Measurements from ENCODE around the gene TBX21. TPM values are rescaled to one million over a fixed set of nuclear protein-coding genes. Genes with fewer than 3 reads are reported as not detected.

Gene TBX21
- total RNA-seq, 1 experiment from 2014 or later: not detected

GRCh38 chr17:47744168-47745036 is 11.4 kb downstream of the TBX21 start:
- CTCF ChIA-PET: no interaction called here
- H3K4me1 ChIP-seq (ENCODE audit: insufficient read depth, low read length): no peaks in the 10 kb centered on the region
- H3K27me3 ChIP-seq (ENCODE audit: low read length): peaks cover 30% of the 10 kb centered on the region
- ATAC-seq (no peak), DNase-seq (no peak)
- H3K27ac ChIP-seq (ENCODE audit: low read length): no peak overlapping the region
- peak overlapping the region; percentile 10; the same call in 1 of the 2 replicates for H2AFZ ChIP-seq (ENCODE audit: low read length)
- no peaks in the 10 kb centered on the region for H3F3A ChIP-seq (ENCODE audit: low read length, unreplicated experiment)
- no peaks in the 10 kb centered on the region for H4K20me1 ChIP-seq (ENCODE audit: low read length)
- POLR2A ChIA-PET (ENCODE audit: unreplicated experiment): no interaction called here
- TF ChIP-seq, protein P1, sequence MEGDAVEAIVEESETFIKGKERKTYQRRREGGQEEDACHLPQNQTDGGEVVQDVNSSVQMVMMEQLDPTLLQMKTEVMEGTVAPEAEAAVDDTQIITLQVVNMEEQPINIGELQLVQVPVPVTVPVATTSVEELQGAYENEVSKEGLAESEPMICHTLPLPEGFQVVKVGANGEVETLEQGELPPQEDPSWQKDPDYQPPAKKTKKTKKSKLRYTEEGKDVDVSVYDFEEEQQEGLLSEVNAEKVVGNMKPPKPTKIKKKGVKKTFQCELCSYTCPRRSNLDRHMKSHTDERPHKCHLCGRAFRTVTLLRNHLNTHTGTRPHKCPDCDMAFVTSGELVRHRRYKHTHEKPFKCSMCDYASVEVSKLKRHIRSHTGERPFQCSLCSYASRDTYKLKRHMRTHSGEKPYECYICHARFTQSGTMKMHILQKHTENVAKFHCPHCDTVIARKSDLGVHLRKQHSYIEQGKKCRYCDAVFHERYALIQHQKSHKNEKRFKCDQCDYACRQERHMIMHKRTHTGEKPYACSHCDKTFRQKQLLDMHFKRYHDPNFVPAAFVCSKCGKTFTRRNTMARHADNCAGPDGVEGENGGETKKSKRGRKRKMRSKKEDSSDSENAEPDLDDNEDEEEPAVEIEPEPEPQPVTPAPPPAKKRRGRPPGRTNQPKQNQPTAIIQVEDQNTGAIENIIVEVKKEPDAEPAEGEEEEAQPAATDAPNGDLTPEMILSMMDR (conservative IDR thresholded peaks at IDR 0.05; ENCODE audit: low read depth, low read length): no peak
- TF ChIP-seq EZH2 (IDR thresholded peaks at IDR 0.05; ENCODE audit: low read length, unreplicated experiment): no peak
- TF ChIP-seq EZH2phosphoT487 (IDR thresholded peaks at IDR 0.05; ENCODE audit: borderline replicate concordance, low read length): no peak
- no TSS peak for BruUV-seq (replicated peaks)
- H3K79me2 ChIP-seq (ENCODE audit: low read length): no peaks in the 10 kb centered on the region
- H3K9me2 ChIP-seq (replicated peaks; ENCODE audit: low read length): no peaks in the 10 kb centered on the region
- H3K4me2 ChIP-seq (ENCODE audit: low read length): no peak overlapping the region
- no peak overlapping the region for H3K4me3 ChIP-seq (ENCODE audit: low read length)
- intact Hi-C loops (cut with micrococcal nuclease): no loop called here
- H3K9ac ChIP-seq (ENCODE audit: low read length): no peak overlapping the region
- H3K9me3 ChIP-seq (ENCODE audit: low read length): no peaks in the 10 kb centered on the region
- H3K36me3 ChIP-seq (ENCODE audit: low read depth, low read length): no peaks in the 10 kb centered on the region

GRCh38 chr17:47745037-47745380 is 12.0 kb downstream of the TBX21 start:
- no peaks in the 10 kb centered on the region for H3K4me1 ChIP-seq (ENCODE audit: insufficient read depth, low read length)
- no peaks in the 10 kb centered on the region for H3K9me3 ChIP-seq (ENCODE audit: low read length)
- H3K36me3 ChIP-seq (ENCODE audit: low read depth, low read length): no peaks in the 10 kb centered on the region
- no peak overlapping the region for H2AFZ ChIP-seq (ENCODE audit: low read length)
- H3K4me2 ChIP-seq (ENCODE audit: low read length): no peak overlapping the region
- DNase-seq (no peak), ATAC-seq (no peak)
- H3K27me3 ChIP-seq (ENCODE audit: low read length): peaks cover 35% of the 10 kb centered on the region
- no peak overlapping the region for H3K4me3 ChIP-seq (ENCODE audit: low read length)
- H3K27ac ChIP-seq (ENCODE audit: low read length): no peak overlapping the region
- no peaks in the 10 kb centered on the region for H4K20me1 ChIP-seq (ENCODE audit: low read length)
- no peaks in the 10 kb centered on the region for H3K9me2 ChIP-seq (replicated peaks; ENCODE audit: low read length)
- BruUV-seq (replicated peaks): no TSS peak
- TF ChIP-seq EZH2 (IDR thresholded peaks at IDR 0.05; ENCODE audit: low read length, unreplicated experiment) (no peak), EZH2phosphoT487 (IDR thresholded peaks at IDR 0.05; ENCODE audit: borderline replicate concordance, low read length) (no peak)
- TF ChIP-seq, protein P1 (conservative IDR thresholded peaks at IDR 0.05; ENCODE audit: low read depth, low read length): no peak
- H3K9ac ChIP-seq (ENCODE audit: low read length): no peak overlapping the region
- CTCF ChIA-PET: no interaction called here
- POLR2A ChIA-PET (ENCODE audit: unreplicated experiment): no interaction called here
- intact Hi-C loops (cut with micrococcal nuclease): no loop called here
- no peaks in the 10 kb centered on the region for H3F3A ChIP-seq (ENCODE audit: low read length, unreplicated experiment)
- no peaks in the 10 kb centered on the region for H3K79me2 ChIP-seq (ENCODE audit: low read length)

GRCh38 chr17:47751471-47751870 is 18.4 kb downstream of the TBX21 start:
- no peak overlapping the region for H2AFZ ChIP-seq (ENCODE audit: low read length)
- ChIA-PET POLR2A (ENCODE audit: unreplicated experiment) (no interaction called here), CTCF (interaction anchor here (0.6 kb wide), 1 partner anchor 25 kb away, joined by 5 read pairs; no protein-coding TSS in a partner anchor)
- H3F3A ChIP-seq (ENCODE audit: low read length, unreplicated experiment): no peaks in the 10 kb centered on the region
- H3K4me1 ChIP-seq (ENCODE audit: insufficient read depth, low read length): no peaks in the 10 kb centered on the region
- ATAC-seq: no peak
- H3K9me2 ChIP-seq (replicated peaks; ENCODE audit: low read length): no peaks in the 10 kb centered on the region
- intact Hi-C loops (cut with micrococcal nuclease): no loop called here
- H3K36me3 ChIP-seq (ENCODE audit: low read depth, low read length): no peaks in the 10 kb centered on the region
- H3K79me2 ChIP-seq (ENCODE audit: low read length): no peaks in the 10 kb centered on the region
- H3K27ac ChIP-seq (ENCODE audit: low read length): no peak overlapping the region
- H3K4me2 ChIP-seq (ENCODE audit: low read length): no peak overlapping the region
- BruUV-seq (replicated peaks): no TSS peak
- TF ChIP-seq, protein P1 (conservative IDR thresholded peaks at IDR 0.05; ENCODE audit: low read depth, low read length): no peak
- TF ChIP-seq EZH2 (IDR thresholded peaks at IDR 0.05; ENCODE audit: low read length, unreplicated experiment): no peak
- no peak for TF ChIP-seq EZH2phosphoT487 (IDR thresholded peaks at IDR 0.05; ENCODE audit: borderline replicate concordance, low read length)
- no peak overlapping the region for H3K9ac ChIP-seq (ENCODE audit: low read length)
- H3K9me3 ChIP-seq (ENCODE audit: low read length): 0 out of 2 replicates have a peak, but pooled peaks cover 7% of the 10 kb centered on the region
- H3K4me3 ChIP-seq (ENCODE audit: low read length): no peak overlapping the region
- peaks cover 34% of the 10 kb centered on the region for H3K27me3 ChIP-seq (ENCODE audit: low read length)
- DNase-seq: no peak
- H4K20me1 ChIP-seq (ENCODE audit: low read length): no peaks in the 10 kb centered on the region
